Stimulated activated CD4-positive, alpha-beta T cell treated with anti-CD3 and anti-CD28 coated beads, Interleukin-2, amount 100 ng/mL, for 48 hours (primary cell): ENCODE results near the gene PLA2G2F.

ENCODE experiments used
- DNase-seq, 2 donors: peaks; one replicate each; pipeline ENCODE4 v3.0.0-alpha.2; 2020

The PLA2G2F gene

GRCh38 chr1:20143734-20144565 lies 4.8 kb downstream of the PLA2G2F start:
- no peak for DNase-seq

- DNase-seq = no peak
Measured at GRCh38 chr1:20147846-20148570, 8.9 kb downstream of the PLA2G2F start.

GRCh38 chr1:20148571-20149500 lies 9.7 kb downstream of the PLA2G2F start:
- DNase-seq = no peak

GRCh38 chr1:20149601-20150325 lies 10.6 kb downstream of the PLA2G2F start:
- DNase-seq = no peak

GRCh38 chr1:20150326-20150705 lies 11.2 kb downstream of the PLA2G2F start:
- DNase-seq = no peak

GRCh38 chr1:20150969-20151368 lies 11.8 kb downstream of the PLA2G2F start:
- DNase-seq = no peak

- DNase-seq = peak; percentile 81 to 82
Measured at GRCh38 chr1:20151906-20152598, 12.9 kb downstream of the PLA2G2F start.

GRCh38 chr1:20152599-20152930 lies 13.4 kb downstream of the PLA2G2F start:
- no peak for DNase-seq

GRCh38 chr1:20153000-20153418 lies 13.9 kb downstream of the PLA2G2F start:
- DNase-seq = no peak

- no peak for DNase-seq
Measured at GRCh38 chr1:20154301-20154831, 15.2 kb downstream of the PLA2G2F start.

GRCh38 chr1:20158358-20159070 lies 19.4 kb downstream of the PLA2G2F start:
- DNase-seq = no peak

- no peak for DNase-seq
Measured at GRCh38 chr1:20160034-20160433, 20.9 kb downstream of the PLA2G2F start.

- no peak for DNase-seq
Measured at GRCh38 chr1:20164694-20165202, 25.6 kb downstream of the PLA2G2F start.

- DNase-seq = no peak
Measured at GRCh38 chr1:20165522-20165951, 26.4 kb downstream of the PLA2G2F start.

- DNase-seq = no peak
Measured at GRCh38 chr1:20166051-20166450, 26.9 kb downstream of the PLA2G2F start.

- no peak for DNase-seq
Measured at GRCh38 chr1:20167126-20167525, 28.0 kb downstream of the PLA2G2F start.

GRCh38 chr1:20168564-20169491 lies 29.7 kb downstream of the PLA2G2F start:
- DNase-seq = no peak

- DNase-seq = no peak
Measured at GRCh38 chr1:20169932-20170331, 30.8 kb downstream of the PLA2G2F start.

GRCh38 chr1:20172033-20172590 lies 33.0 kb downstream of the PLA2G2F start:
- no peak for DNase-seq
